HepG2 (cell line): ENCODE measurements around the gene NRN1L. TPM values are rescaled to one million over a fixed set of nuclear protein-coding genes. Genes with fewer than 3 reads are reported as not detected.

ENCODE experiments used
- FOXA1 ChIP-seq, 2 experiments: fragments of 450-650 bp in 1 of 2; sonication (generic) in 1 of 2; formaldehyde crosslinking in 1 of 2; IDR thresholded peaks; 2 replicates each; pipeline versions ENCODE4 v1.4.0 to v1.6.1; 2016 to 2020; ENCODE audit warnings: missing genetic modification reagents in 1 of 2
- RBM39 ChIP-seq: fragments of 200-400 bp; formaldehyde crosslinking; IDR thresholded peaks from one replicate; pipeline ENCODE4 v1.6.1; 2018; ENCODE audit warnings: antibody characterized with exemption, mild to moderate bottlenecking, low read depth, low read length; ENCODE audit not compliant: poor library complexity, severe bottlenecking
- ZNF672 ChIP-seq: sonication (generic); formaldehyde crosslinking; IDR thresholded peaks from 2 replicates; pipeline ENCODE4 v1.8.1; 2022; ENCODE audit warnings: missing genetic modification reagents
- ZNF704 ChIP-seq: sonication (generic); formaldehyde crosslinking; IDR thresholded peaks from 2 replicates; pipeline ENCODE4 v1.8.1; 2023; ENCODE audit warnings: mild to moderate bottlenecking, inconsistent platforms, moderate library complexity, missing genetic modification reagents, borderline replicate concordance
- polyA plus RNA-seq, 8 experiments: library from polyadenylated mRNA; depleted of rRNA in 3 of 8; stranded (reverse) in 7 of 8; unstranded in 1 of 8; fragments of >200 nt; fragmentation: Illumina TruSeq in 4 of 8; extraction: Trizol in 4 of 8; gene quantifications; 2 replicates each; pipeline versions ENCODE4 v1.2.1 to v1.2.3, GENCODE V29; 2011 to 2016; ENCODE audit warnings: low read depth in 4 of 8, missing spikeins in 1 of 8, mixed read lengths in 1 of 8; ENCODE audit not compliant: insufficient read depth in 1 of 8
- total RNA-seq, 5 experiments: library from RNA; depleted of rRNA; stranded (reverse); fragments of >200 nt; fragmentation: Illumina TruSeq; extraction: Trizol; gene quantifications; 2 replicates each; pipeline ENCODE4 v1.2.3, GENCODE V29; 2016; ENCODE audit warnings: low read depth in 1 of 5
- TF ChIP-seq, protein P1 (sequence below): IDR thresholded peaks from 2 replicates; pipeline ENCODE4 v1.6.1; 2016; ENCODE audit warnings: low read depth, missing genetic modification reagents, missing compliant biosample characterization
- TF ChIP-seq, protein P2 (sequence below): sonication (generic); formaldehyde crosslinking; IDR thresholded peaks from 2 replicates; pipeline ENCODE4 v1.5.1; 2020; ENCODE audit warnings: mild to moderate bottlenecking, missing genetic modification reagents

The NRN1L gene
- total and polyA plus RNA-seq, 2 of the 13 experiments (the other 11 are each of a cell fraction or from before 2014, with no cell fraction given): 0.53 to 1.2 TPM

GRCh38 chr16:67914758-67915495 is 30.2 kb downstream of the NRN1L start (continued):
- TF ChIP-seq, protein P1, sequence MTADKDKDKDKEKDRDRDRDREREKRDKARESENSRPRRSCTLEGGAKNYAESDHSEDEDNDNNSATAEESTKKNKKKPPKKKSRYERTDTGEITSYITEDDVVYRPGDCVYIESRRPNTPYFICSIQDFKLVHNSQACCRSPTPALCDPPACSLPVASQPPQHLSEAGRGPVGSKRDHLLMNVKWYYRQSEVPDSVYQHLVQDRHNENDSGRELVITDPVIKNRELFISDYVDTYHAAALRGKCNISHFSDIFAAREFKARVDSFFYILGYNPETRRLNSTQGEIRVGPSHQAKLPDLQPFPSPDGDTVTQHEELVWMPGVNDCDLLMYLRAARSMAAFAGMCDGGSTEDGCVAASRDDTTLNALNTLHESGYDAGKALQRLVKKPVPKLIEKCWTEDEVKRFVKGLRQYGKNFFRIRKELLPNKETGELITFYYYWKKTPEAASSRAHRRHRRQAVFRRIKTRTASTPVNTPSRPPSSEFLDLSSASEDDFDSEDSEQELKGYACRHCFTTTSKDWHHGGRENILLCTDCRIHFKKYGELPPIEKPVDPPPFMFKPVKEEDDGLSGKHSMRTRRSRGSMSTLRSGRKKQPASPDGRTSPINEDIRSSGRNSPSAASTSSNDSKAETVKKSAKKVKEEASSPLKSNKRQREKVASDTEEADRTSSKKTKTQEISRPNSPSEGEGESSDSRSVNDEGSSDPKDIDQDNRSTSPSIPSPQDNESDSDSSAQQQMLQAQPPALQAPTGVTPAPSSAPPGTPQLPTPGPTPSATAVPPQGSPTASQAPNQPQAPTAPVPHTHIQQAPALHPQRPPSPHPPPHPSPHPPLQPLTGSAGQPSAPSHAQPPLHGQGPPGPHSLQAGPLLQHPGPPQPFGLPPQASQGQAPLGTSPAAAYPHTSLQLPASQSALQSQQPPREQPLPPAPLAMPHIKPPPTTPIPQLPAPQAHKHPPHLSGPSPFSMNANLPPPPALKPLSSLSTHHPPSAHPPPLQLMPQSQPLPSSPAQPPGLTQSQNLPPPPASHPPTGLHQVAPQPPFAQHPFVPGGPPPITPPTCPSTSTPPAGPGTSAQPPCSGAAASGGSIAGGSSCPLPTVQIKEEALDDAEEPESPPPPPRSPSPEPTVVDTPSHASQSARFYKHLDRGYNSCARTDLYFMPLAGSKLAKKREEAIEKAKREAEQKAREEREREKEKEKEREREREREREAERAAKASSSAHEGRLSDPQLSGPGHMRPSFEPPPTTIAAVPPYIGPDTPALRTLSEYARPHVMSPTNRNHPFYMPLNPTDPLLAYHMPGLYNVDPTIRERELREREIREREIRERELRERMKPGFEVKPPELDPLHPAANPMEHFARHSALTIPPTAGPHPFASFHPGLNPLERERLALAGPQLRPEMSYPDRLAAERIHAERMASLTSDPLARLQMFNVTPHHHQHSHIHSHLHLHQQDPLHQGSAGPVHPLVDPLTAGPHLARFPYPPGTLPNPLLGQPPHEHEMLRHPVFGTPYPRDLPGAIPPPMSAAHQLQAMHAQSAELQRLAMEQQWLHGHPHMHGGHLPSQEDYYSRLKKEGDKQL (CRISPR knock-in tag): no peak
- TF ChIP-seq FOXA1 (IDR thresholded peaks at IDR 0.05) (no peak), FOXA1 (CRISPR knock-in tag; IDR thresholded peaks at IDR 0.05) (no peak), ZNF672 (CRISPR knock-in tag) (no peak), ZNF704 (no peak), RBM39 (no peak)
- TF ChIP-seq, protein P2, sequence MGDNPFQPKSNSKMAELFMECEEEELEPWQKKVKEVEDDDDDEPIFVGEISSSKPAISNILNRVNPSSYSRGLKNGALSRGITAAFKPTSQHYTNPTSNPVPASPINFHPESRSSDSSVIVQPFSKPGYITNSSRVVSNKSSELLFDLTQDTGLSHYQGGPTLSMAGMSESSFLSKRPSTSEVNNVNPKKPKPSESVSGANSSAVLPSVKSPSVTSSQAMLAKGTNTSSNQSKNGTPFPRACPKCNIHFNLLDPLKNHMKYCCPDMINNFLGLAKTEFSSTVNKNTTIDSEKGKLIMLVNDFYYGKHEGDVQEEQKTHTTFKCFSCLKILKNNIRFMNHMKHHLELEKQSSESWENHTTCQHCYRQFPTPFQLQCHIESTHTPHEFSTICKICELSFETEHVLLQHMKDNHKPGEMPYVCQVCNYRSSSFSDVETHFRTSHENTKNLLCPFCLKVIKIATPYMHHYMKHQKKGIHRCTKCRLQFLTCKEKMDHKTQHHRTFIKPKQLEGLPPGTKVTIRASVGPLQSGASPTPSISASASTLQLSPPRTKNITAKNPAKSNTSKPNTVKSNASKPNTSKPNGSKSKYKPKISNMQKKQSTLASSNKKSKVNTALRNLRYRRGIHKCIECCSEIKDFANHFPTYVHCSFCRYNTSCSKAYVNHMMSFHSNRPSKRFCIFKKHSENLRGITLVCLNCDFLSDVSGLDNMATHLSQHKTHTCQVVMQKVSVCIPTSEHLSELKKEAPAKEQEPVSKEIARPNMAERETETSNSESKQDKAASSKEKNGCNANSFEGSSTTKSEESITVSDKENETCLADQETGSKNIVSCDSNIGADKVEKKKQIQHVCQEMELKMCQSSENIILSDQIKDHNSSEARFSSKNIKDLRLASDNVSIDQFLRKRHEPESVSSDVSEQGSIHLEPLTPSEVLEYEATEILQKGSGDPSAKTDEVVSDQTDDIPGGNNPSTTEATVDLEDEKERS (CRISPR knock-in tag): no peak
